Activated T-cell treated with anti-CD3 and anti-CD28 coated beads, Interleukin-2, amount 50 U/mL, for 4 hours (primary cell): ENCODE data around the gene RBM22. TPM values are rescaled to one million over a fixed set of nuclear protein-coding genes. Genes with fewer than 3 reads are reported as not detected.
A peak's percentile ranks its signal among the peaks of the same experiment; 100 is the strongest.

Experiments used
- ATAC-seq, 2 donors: fragments of 200-7000 bp; cut with Tn5 transposase; one replicate each; pipeline ENCODE4 v1.10.0; 2021
- DNase-seq: peaks from one replicate; pipeline ENCODE4 v3.0.0-alpha.2; 2020
- H3K27me3 Mint-ChIP-seq: one replicate; pipeline ENCODE4 v1.8.0; 2021; ENCODE audit warnings: low read depth, mixed read lengths
- H3K36me3 Mint-ChIP-seq: one replicate; pipeline ENCODE4 v1.8.0; 2022; ENCODE audit warnings: mixed read lengths; ENCODE audit not compliant: insufficient read depth
- H3K4me1 Mint-ChIP-seq: one replicate; pipeline ENCODE4 v1.8.0; 2021; ENCODE audit warnings: low read depth, mixed read lengths
- H3K4me3 Mint-ChIP-seq: one replicate; pipeline ENCODE4 v1.8.0; 2021; ENCODE audit warnings: mild to moderate bottlenecking, moderate library complexity, mixed read lengths
- H3K9me3 Mint-ChIP-seq: one replicate; pipeline ENCODE4 v1.8.0; 2021; ENCODE audit warnings: mixed read lengths
- total RNA-seq, 3 donors: library from RNA; stranded (reverse); gene quantifications; one replicate each; pipeline ENCODE4 v1.2.1, GENCODE V29; 2021

RBM22 gene
- total RNA-seq, 3 donors from 2014 or later, result 81.6 to 92.7 (median 86.5) TPM

- Mint-ChIP-seq H3K36me3 (no peaks in the 10 kb centered on the region), H3K4me3 (no peak overlapping the region), H3K9me3 (no peaks in the 10 kb centered on the region), H3K4me1 (no peaks in the 10 kb centered on the region), H3K27me3 (peaks cover 2% of the 10 kb centered on the region)
- DNase-seq (no peak), ATAC-seq (no peak)
These were observed 37.9 kb downstream of the RBM22 start for GRCh38 chr5:150662731-150663516.

- H3K36me3 Mint-ChIP-seq, result no peaks in the 10 kb centered on the region
- DNase-seq (no peak), ATAC-seq (no peak)
- H3K9me3 Mint-ChIP-seq, result no peaks in the 10 kb centered on the region
- no peak overlapping the region for H3K4me3 Mint-ChIP-seq
- peaks cover 3% of the 10 kb centered on the region for H3K4me1 Mint-ChIP-seq
- H3K27me3 Mint-ChIP-seq, result peaks cover 2% of the 10 kb centered on the region
These were observed 38.9 kb downstream of the RBM22 start for GRCh38 chr5:150661821-150662596.

DNA sequence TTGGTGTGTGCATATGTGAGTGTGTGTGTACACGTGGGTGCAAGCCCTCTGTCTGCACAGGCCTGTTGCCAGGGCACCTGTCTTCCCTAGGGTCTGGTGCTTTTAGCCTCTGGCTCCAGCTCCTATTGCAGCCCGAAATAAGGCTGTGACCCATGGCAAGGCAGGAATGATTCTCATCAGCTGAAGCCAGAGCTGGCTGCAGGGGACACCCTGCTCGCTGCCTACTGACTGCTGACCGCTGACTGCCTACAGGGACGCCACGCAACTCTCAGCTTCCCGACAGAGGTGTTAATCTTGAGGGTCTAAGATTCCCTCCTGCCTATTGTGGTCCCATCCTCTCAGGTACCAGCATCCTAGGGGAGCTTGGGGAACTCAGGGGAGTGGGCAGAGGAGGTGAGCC is 39.8 kb downstream of the RBM22 start, which contains the start of gene MYOZ3:
Gene MYOZ3, plus strand, starts transcription at position 166 of the 400 bp plus-strand sequence. CDS start 1,691 bp downstream, outside the sequence.
- H3K36me3 Mint-ChIP-seq, result no peaks in the 10 kb centered on the region
- no peak within 1 kb of the TSS for H3K4me3 Mint-ChIP-seq
- no peak for ATAC-seq
- DNase-seq, result no peak
- no peaks in the 10 kb centered on the region for H3K9me3 Mint-ChIP-seq
- peaks cover 3% of the 10 kb centered on the region for H3K4me1 Mint-ChIP-seq
- peaks cover 2% of the 10 kb centered on the region for H3K27me3 Mint-ChIP-seq

DNA sequence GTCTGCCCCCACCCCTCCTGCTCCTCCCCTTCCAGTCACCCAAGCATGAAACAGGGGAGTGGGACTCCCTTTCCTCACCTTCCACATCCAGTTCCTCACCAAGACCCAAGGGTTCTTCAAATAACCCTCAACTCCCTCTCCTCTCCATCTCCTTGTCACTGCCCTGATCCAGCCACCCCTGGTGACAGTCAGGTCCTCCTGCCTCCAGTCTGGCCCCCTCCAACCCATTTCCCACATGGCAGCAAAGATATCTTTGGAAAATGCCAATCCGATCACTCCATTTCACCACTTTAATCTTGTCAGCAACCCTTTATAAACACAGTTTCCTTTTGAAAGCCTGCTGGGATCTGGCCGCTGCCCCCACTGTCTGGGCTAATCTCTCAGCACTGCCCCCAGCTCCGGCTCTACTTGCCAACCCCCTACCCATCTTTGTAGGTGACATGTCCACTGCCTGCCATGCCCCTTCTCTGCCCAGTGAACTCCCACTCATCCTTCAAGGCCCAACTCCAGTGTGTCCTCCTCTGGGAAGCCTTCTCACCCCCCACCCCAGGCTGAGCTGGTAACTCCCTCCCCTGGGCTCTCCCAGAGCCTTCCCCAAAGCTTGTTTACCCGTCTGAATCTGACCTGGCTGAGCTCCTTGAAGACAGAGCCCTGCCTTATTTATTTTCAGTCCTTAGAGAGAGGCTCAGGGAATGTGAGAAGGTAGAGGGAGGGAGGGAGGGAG is 40.6 kb downstream of the RBM22 start:
- DNase-seq (no peak), ATAC-seq (no peak)
- no peaks in the 10 kb centered on the region for H3K9me3 Mint-ChIP-seq
- no peak overlapping the region for H3K4me3 Mint-ChIP-seq
- H3K36me3 Mint-ChIP-seq, result no peaks in the 10 kb centered on the region
- H3K27me3 Mint-ChIP-seq, result peaks cover 2% of the 10 kb centered on the region
- peaks cover 4% of the 10 kb centered on the region for H3K4me1 Mint-ChIP-seq

- no peaks in the 10 kb centered on the region for H3K9me3 Mint-ChIP-seq
- no peak overlapping the region for H3K4me3 Mint-ChIP-seq
- H3K4me1 Mint-ChIP-seq, result peaks cover 4% of the 10 kb centered on the region
- ATAC-seq (no peak), DNase-seq (no peak)
- H3K27me3 Mint-ChIP-seq, result peaks cover 2% of the 10 kb centered on the region
- no peaks in the 10 kb centered on the region for H3K36me3 Mint-ChIP-seq
These were observed 41.3 kb downstream of the RBM22 start for GRCh38 chr5:150659360-150660107.

DNA sequence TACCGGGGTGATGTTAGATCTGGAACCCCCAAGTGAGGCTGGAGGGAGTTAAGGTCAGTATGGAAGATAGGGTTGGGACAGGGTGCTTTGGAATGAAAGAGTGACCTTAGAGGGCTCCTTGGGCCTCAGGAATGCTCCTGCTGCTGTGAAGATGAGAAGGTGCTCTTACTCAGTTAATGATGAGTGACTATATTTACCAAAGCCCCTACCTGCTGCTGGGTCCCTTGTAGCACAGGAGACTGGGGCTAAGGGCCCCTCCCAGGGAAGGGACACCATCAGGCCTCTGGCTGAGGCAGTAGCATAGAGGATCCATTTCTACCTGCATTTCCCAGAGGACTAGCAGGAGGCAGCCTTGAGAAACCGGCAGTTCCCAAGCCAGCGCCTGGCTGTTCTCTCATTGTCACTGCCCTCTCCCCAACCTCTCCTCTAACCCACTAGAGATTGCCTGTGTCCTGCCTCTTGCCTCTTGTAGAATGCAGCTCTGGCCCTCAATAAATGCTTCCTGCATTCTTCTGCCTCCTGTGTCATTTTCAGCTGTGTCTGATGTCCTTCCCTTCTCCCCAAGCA is 42.1 kb downstream of the RBM22 start:
- no peak for ATAC-seq
- no peak overlapping the region for H3K4me3 Mint-ChIP-seq
- no peak for DNase-seq
- H3K9me3 Mint-ChIP-seq, result no peaks in the 10 kb centered on the region
- H3K4me1 Mint-ChIP-seq, result peaks cover 4% of the 10 kb centered on the region
- no peaks in the 10 kb centered on the region for H3K36me3 Mint-ChIP-seq
- peaks cover 2% of the 10 kb centered on the region for H3K27me3 Mint-ChIP-seq

DNA sequence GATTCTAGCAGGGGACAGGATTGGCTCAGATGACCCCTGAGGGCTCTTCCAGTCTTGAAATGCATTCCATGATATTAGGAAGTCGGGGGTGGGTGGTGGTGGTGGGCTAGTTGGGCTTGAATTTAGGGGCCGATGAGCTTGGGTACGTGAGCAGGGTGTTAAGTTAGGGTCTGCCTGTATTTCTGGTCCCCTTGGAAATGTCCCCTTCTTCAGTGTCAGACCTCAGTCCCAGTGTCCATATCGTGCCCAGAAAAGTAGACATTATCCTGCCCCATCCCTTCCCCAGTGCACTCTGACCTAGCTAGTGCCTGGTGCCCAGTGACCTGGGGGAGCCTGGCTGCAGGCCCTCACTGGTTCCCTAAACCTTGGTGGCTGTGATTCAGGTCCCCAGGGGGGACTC is 42.7 kb downstream of the RBM22 start:
- Mint-ChIP-seq H3K36me3 (no peaks in the 10 kb centered on the region), H3K27me3 (peaks cover 2% of the 10 kb centered on the region), H3K4me1 (peaks cover 4% of the 10 kb centered on the region), H3K9me3 (no peaks in the 10 kb centered on the region), H3K4me3 (peak overlapping the region; percentile 12)
- ATAC-seq, result no peak
- DNase-seq, result no peak

- no peaks in the 10 kb centered on the region for H3K9me3 Mint-ChIP-seq
These were observed 44.4 kb downstream of the RBM22 start for GRCh38 chr5:150656191-150657132.

GRCh38 chr5:150655221-150655620 is 45.6 kb downstream of the RBM22 start:
- Mint-ChIP-seq H3K4me1 (peaks cover 4% of the 10 kb centered on the region), H3K27me3 (peaks cover 2% of the 10 kb centered on the region), H3K9me3 (no peaks in the 10 kb centered on the region), H3K36me3 (no peaks in the 10 kb centered on the region), H3K4me3 (no peak overlapping the region)
- ATAC-seq (no peak), DNase-seq (no peak)

More at GRCh38 chr5:150656191-150657132, 44.4 kb downstream of the RBM22 start:
- Mint-ChIP-seq H3K4me3 (peak overlapping the region; percentile 71), H3K4me1 (peaks cover 4% of the 10 kb centered on the region), H3K27me3 (peaks cover 2% of the 10 kb centered on the region), H3K36me3 (no peaks in the 10 kb centered on the region)
- peak; percentile 87 for ATAC-seq
- DNase-seq, result peak; percentile 74

GRCh38 chr5:150653762-150654556 is 46.9 kb downstream of the RBM22 start:
- Mint-ChIP-seq H3K9me3 (no peaks in the 10 kb centered on the region), H3K36me3 (no peaks in the 10 kb centered on the region), H3K27me3 (no peaks in the 10 kb centered on the region), H3K4me1 (peaks cover 4% of the 10 kb centered on the region), H3K4me3 (no peak overlapping the region)
- ATAC-seq (no peak), DNase-seq (no peak)

- Mint-ChIP-seq H3K4me1 (peaks cover 4% of the 10 kb centered on the region), H3K4me3 (no peak overlapping the region), H3K9me3 (no peaks in the 10 kb centered on the region), H3K27me3 (no peaks in the 10 kb centered on the region), H3K36me3 (no peaks in the 10 kb centered on the region)
- ATAC-seq (no peak), DNase-seq (no peak)
These were observed 47.6 kb downstream of the RBM22 start for GRCh38 chr5:150653145-150653761.
